ENCODE data around the gene SORL1.

GRCh38 chr11:121449626-121450025 lies 2.5 kb upstream of the SORL1 start:
- TF ChIP-seq EZH2phosphoT487 (IDR thresholded peaks at IDR 0.05; ENCODE audit: insufficient read depth, low read depth) (no peak), EZH2 (IDR thresholded peaks at IDR 0.05; ENCODE audit: insufficient read depth, poor library complexity, severe bottlenecking) (no peak)

All from GM23248 (cell line).